22Rv1 (cell line): ENCODE results near the gene ITFG1.
A peak's percentile ranks its signal among the peaks of the same experiment; 100 is the strongest.

Experiments
- ZFX ChIP-seq: fragments of 450-650 bp; IDR thresholded peaks from 2 replicates; pipeline ENCODE4 v1.6.1; 2017; ENCODE audit warnings: antibody characterized with exemption, borderline replicate concordance
- TF ChIP-seq, protein P1 (sequence below): fragments of 450-650 bp; IDR thresholded peaks from 2 replicates; pipeline ENCODE4 v1.5.1; 2017; ENCODE audit warnings: mild to moderate bottlenecking

DNA sequence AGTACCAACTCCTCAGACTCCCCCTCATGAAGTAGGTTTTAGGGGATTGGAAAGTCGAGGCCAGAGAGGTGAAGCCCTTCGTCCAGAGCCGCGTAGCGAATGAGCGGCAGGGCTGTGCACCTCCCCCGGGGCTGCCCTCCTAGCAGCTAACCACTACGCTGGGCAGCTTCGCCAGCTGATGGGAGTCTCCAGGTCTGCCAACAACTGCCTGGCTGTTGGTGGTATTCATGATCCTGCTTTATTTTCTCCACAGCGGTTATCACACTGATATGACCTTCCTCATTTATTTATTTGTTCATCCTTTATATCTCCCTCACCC is 316.3 kb downstream of the ITFG1 start:
- TF ChIP-seq, protein P1, sequence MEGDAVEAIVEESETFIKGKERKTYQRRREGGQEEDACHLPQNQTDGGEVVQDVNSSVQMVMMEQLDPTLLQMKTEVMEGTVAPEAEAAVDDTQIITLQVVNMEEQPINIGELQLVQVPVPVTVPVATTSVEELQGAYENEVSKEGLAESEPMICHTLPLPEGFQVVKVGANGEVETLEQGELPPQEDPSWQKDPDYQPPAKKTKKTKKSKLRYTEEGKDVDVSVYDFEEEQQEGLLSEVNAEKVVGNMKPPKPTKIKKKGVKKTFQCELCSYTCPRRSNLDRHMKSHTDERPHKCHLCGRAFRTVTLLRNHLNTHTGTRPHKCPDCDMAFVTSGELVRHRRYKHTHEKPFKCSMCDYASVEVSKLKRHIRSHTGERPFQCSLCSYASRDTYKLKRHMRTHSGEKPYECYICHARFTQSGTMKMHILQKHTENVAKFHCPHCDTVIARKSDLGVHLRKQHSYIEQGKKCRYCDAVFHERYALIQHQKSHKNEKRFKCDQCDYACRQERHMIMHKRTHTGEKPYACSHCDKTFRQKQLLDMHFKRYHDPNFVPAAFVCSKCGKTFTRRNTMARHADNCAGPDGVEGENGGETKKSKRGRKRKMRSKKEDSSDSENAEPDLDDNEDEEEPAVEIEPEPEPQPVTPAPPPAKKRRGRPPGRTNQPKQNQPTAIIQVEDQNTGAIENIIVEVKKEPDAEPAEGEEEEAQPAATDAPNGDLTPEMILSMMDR = peak; percentile 26
- TF ChIP-seq ZFX = no peak
